Neutrophil (primary cell): Measurements from ENCODE around the gene ASGR1.

Source experiments
- H3K27ac ChIP-seq: fragments of 200-600 bp; sonication (generic); 2 replicates; pipeline ENCODE4 v1.5.1; 2016; ENCODE audit warnings: mild to moderate bottlenecking, moderate library complexity
- H3K27me3 ChIP-seq: fragments of 200-600 bp; sonication (generic); 2 replicates; pipeline ENCODE4 v1.6.0; 2016; ENCODE audit warnings: mild to moderate bottlenecking
- H3K36me3 ChIP-seq: fragments of 200-600 bp; sonication (generic); 2 replicates; pipeline ENCODE4 v1.5.1; 2017
- H3K4me1 ChIP-seq, 2 experiments: fragments of 200-600 bp in 1 of 2; sonication (generic) in 1 of 2; 1 replicate in 1 of 2; 2 replicates in 1 of 2; pipeline versions ENCODE4 v1.5.1 to v1.6.1; 2013 to 2016; ENCODE audit warnings: low read depth in 1 of 2, low read length in 1 of 2, mild to moderate bottlenecking in 1 of 2, moderate library complexity in 1 of 2; ENCODE audit not compliant: control insufficient read depth in 1 of 2, insufficient read depth in 1 of 2
- H3K4me3 ChIP-seq, 2 experiments: fragments of 200-600 bp in 1 of 2; sonication (generic) in 1 of 2; 1 replicate in 1 of 2; 2 replicates in 1 of 2; pipeline ENCODE4 v1.5.1; 2013 to 2016; ENCODE audit warnings: low read depth in 1 of 2, low read length in 1 of 2, mild to moderate bottlenecking in 1 of 2, moderate library complexity in 1 of 2
- H3K9me3 ChIP-seq: fragments of 200-600 bp; sonication (generic); 2 replicates; pipeline ENCODE4 v1.5.1; 2016
- TF ChIP-seq, protein P1 (sequence below): fragments of 200-600 bp; sonication (generic); IDR thresholded peaks from 2 replicates; pipeline ENCODE4 v1.5.1; 2016; ENCODE audit warnings: antibody characterized with exemption

The ASGR1 gene

DNA sequence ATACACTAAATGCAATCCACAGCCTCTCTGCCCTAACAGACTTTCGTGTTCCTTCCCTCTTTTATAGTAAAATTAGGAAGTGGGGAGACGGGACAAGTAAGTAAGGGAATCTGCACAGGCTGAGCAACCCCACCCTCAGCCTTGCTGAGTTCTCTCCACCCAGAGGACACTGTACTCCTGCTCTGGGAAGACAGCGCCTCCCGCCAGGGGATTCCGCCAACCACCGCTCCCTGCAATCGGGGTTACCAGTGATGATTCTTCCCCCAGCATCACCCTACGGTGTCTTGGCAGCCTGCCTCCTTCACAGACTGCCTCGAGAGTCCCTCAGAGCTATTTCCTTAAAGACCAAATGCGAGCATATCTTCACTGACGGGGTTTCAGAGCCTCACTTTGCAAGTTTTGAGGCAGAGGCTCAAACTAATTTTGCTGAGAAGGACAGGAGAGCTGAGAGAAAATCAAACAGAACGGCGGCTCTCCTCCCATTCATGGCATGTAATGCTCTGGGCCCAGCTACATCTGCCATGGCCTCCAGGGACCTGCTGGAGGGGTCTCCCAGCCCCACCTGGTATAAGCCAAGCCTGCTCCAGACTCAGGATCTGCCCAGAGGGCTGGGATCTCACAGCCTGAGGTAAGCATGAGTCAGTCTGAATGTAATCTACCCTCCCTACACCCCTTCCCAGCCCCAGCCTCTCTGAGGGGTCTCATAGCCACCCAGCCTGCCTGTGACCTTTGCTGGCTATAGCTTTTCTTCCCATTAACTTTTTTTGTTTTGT is 41.8 kb downstream of the ASGR1 start:
- no peak overlapping the region for H3K27ac ChIP-seq
- peaks cover 67% of the 10 kb centered on the region for H3K27me3 ChIP-seq
- H3K36me3 ChIP-seq = no peaks in the 10 kb centered on the region
- no peak overlapping the region for H3K4me3 ChIP-seq
- TF ChIP-seq, protein P1, sequence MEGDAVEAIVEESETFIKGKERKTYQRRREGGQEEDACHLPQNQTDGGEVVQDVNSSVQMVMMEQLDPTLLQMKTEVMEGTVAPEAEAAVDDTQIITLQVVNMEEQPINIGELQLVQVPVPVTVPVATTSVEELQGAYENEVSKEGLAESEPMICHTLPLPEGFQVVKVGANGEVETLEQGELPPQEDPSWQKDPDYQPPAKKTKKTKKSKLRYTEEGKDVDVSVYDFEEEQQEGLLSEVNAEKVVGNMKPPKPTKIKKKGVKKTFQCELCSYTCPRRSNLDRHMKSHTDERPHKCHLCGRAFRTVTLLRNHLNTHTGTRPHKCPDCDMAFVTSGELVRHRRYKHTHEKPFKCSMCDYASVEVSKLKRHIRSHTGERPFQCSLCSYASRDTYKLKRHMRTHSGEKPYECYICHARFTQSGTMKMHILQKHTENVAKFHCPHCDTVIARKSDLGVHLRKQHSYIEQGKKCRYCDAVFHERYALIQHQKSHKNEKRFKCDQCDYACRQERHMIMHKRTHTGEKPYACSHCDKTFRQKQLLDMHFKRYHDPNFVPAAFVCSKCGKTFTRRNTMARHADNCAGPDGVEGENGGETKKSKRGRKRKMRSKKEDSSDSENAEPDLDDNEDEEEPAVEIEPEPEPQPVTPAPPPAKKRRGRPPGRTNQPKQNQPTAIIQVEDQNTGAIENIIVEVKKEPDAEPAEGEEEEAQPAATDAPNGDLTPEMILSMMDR = no peak
- no peaks in the 10 kb centered on the region for H3K9me3 ChIP-seq
- peaks cover 6 to 9% of the 10 kb centered on the region in 2 experiments for H3K4me1 ChIP-seq

DNA sequence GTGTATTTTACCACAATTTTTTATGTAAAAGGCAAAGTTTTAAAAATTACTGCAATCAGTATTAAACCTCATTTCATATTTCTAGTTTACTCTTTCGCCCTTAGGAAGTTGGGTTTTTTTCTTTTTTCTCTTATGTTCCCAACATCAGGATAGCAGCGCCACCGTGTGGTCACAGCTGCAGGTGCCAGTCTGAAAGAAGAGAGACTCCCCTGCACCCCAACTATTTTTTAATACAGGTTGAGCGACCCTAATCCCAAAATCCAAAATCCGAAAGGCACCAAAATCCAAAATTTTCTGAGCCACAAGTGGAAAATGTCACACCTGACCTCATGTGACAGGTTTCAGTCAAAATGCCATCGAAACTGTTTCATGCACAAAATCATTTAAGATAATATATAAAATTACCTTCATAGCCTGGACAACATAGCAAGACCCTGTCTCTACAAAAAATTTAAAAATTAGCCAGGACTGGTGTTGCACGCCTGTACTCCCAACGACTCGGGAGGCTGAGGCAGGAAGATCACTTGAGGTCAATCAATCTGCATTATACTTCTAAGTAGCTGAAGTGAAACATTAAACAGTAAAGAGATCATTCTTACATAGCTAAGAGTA is 42.8 kb downstream of the ASGR1 start:
- peaks cover 10 to 11% of the 10 kb centered on the region in 2 experiments for H3K4me1 ChIP-seq
- TF ChIP-seq, protein P1 = peak; percentile 75
- H3K27ac ChIP-seq = no peak overlapping the region
- no peaks in the 10 kb centered on the region for H3K9me3 ChIP-seq
- no peak overlapping the region for H3K4me3 ChIP-seq
- no peaks in the 10 kb centered on the region for H3K36me3 ChIP-seq
- H3K27me3 ChIP-seq = peaks cover 77% of the 10 kb centered on the region

DNA sequence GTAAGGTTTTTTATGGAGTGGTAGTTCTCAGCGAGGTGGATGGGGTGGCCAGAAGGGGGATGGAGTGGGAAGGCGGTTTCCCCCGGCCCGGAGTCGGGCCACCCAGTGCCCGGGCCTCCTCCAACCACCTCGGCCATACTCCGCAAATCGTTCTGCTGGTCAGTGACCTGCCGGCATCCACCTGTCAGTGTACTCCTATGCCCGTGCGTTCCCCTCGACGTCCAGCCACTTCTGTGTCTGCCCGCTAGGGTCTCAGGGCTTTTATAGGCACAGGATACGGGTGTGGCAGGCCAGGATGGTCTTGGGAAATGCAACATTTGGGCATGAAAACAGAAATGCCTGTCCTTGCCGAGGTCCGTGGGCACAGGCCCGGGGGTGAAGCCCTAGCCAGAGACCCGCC is 45.3 kb downstream of the ASGR1 start:
- H3K4me1 ChIP-seq = peaks cover 10 to 11% of the 10 kb centered on the region in 2 experiments
- H3K36me3 ChIP-seq = no peaks in the 10 kb centered on the region
- H3K4me3 ChIP-seq = no peak overlapping the region
- H3K27ac ChIP-seq = no peak overlapping the region
- no peaks in the 10 kb centered on the region for H3K9me3 ChIP-seq
- TF ChIP-seq, protein P1 = no peak
- peaks cover 92% of the 10 kb centered on the region for H3K27me3 ChIP-seq

DNA sequence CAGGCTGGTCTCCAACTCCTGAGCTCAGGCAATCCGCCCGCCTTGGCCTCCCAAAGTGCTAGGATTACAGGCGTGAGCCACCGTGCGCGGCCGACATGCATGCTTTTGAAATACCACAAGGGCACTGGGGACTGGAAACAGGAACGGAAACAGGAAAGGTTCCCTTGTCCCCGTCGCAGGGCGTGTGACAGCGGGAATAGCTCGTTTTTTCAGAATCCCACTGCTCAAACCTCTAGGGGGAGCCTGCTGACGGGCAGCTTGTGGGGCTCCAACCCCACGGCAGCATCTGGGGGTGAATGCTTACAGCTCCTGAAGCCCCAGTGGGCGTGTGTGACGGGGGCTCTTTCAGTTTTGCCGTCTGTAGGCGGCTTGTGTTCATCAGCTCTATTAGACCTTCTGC is 45.7 kb downstream of the ASGR1 start:
- Histone ChIP-seq H3K27me3 (peaks cover 92% of the 10 kb centered on the region), H3K9me3 (no peaks in the 10 kb centered on the region), H3K27ac (no peak overlapping the region), H3K36me3 (no peaks in the 10 kb centered on the region), H3K4me3 (no peak overlapping the region), H3K4me1 (peaks cover 10 to 11% of the 10 kb centered on the region in 2 experiments)
- TF ChIP-seq, protein P1 = no peak

DNA sequence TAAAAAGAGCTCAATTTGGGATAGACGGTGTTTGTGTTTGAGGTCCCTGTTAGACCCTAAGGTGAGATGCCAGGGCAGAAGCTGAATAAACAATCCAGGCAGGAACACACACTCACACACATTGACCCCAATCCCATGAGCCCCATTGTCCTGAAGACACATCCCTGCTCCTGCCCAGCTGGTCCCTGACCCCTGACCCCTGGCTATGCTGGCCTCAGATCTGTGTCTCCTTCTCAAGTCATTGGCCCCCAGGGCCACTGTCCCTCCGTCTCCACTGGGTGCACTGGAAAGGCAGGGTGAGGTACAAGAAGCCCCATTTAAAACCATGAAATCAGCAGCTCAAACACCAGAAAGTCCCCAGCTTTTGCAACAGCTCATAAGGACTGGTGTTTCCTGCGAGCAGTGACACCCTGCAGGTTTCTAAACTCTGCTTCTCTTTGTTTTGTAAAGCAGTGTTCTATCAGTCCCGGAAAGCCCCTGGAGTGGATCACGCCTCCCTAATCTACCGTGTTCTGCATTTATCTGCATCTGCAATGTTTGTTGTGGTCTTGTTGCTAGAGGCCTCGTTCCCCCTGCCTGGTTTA is 46.6 kb downstream of the ASGR1 start:
- no peaks in the 10 kb centered on the region for H3K36me3 ChIP-seq
- no peaks in the 10 kb centered on the region for H3K9me3 ChIP-seq
- no peak overlapping the region for H3K27ac ChIP-seq
- H3K4me3 ChIP-seq = no peak overlapping the region
- TF ChIP-seq, protein P1 = no peak
- H3K4me1 ChIP-seq = peaks cover 10 to 11% of the 10 kb centered on the region in 2 experiments
- peaks cover 93% of the 10 kb centered on the region for H3K27me3 ChIP-seq
